Stimulated activated memory B cell treated with anti-CD40 and anti-IgM and Interleukin-4, amounts not matched to agents 10 μg/mL and 1 μg/mL and 100 μg/mL, for 72 hours (primary cell): ENCODE measurements around the gene OR3A2.
"Not testable (repeated sequence)": the region's sequence is repeated elsewhere in the genome, so short reads cannot be mapped to it uniquely, and the experiment has no call there.

Source experiments
- ATAC-seq: fragments of 150-1000 bp; cut with Tn5 transposase; 2 replicates; pipeline ENCODE4 v1.10.0; 2021
- H3K27ac Mint-ChIP-seq: one replicate; pipeline ENCODE4 v1.8.0; 2022; ENCODE audit warnings: mild to moderate bottlenecking, mixed read lengths
- H3K27me3 Mint-ChIP-seq: one replicate; pipeline ENCODE4 v1.8.0; 2022; ENCODE audit warnings: mixed read lengths
- H3K36me3 Mint-ChIP-seq: one replicate; pipeline ENCODE4 v1.8.0; 2022; ENCODE audit warnings: mixed read lengths
- H3K4me1 Mint-ChIP-seq: one replicate; pipeline ENCODE4 v1.8.0; 2022; ENCODE audit warnings: mixed read lengths
- H3K4me3 Mint-ChIP-seq: one replicate; pipeline ENCODE4 v1.8.0; 2022; ENCODE audit warnings: mild to moderate bottlenecking, moderate library complexity, mixed read lengths
- H3K9me3 Mint-ChIP-seq: one replicate; pipeline ENCODE4 v1.8.0; 2022; ENCODE audit warnings: mixed read lengths

The OR3A2 gene

DNA sequence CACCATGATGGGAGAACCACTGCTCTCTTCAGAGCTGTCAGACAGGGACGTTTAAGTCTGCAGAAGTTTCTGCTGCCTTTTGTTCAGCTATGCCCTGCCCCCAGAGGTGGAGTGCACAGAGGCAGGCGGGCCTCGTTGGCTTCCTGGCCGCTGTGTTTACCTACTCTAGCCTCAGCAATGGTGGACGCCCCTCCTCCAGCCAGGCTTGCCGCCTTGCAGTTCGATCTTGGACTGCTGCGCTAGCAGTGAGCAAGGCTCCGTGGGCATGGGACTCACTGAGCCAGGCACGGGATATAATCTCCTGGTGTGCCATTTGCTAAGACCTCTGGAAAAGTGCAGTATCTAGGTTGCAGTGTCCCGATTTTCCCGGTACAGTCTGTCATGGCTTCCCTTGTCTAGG, 43.3 kb downstream of the OR3A2 start:
- not testable (repeated sequence) for H3K9me3 Mint-ChIP-seq, H3K4me3 Mint-ChIP-seq, ATAC-seq, H3K27ac Mint-ChIP-seq
- Mint-ChIP-seq H3K27me3 (peaks cover 35% of the 10 kb centered on the region), H3K36me3 (peaks cover 12% of the 10 kb centered on the region), H3K4me1 (peaks cover 19% of the 10 kb centered on the region)

DNA sequence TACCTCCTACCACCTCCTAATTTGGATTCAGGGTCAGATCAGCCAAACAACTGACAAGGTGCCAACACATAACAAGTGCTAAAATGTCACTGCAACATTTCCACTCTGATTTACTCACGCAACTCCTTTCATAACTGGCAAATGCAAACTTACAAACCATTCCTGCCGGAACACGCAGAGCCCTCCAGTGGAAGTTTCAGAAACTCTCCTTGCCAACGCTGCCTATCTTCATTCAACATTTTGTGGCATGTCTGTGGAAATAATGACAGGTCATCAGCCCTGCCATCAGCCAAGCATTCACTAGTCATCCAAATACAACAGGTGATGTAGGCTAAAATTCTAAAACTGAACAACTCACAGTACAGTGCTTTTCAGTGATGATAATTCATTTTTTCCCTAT, 50.2 kb downstream of the OR3A2 start:
- H3K36me3 Mint-ChIP-seq: peaks cover 8% of the 10 kb centered on the region
- ATAC-seq: no peak
- H3K9me3 Mint-ChIP-seq: peaks cover 2% of the 10 kb centered on the region
- H3K27ac Mint-ChIP-seq: no peak overlapping the region
- H3K4me3 Mint-ChIP-seq: no peak overlapping the region
- H3K27me3 Mint-ChIP-seq: no peaks in the 10 kb centered on the region
- H3K4me1 Mint-ChIP-seq: peaks cover 19% of the 10 kb centered on the region

DNA sequence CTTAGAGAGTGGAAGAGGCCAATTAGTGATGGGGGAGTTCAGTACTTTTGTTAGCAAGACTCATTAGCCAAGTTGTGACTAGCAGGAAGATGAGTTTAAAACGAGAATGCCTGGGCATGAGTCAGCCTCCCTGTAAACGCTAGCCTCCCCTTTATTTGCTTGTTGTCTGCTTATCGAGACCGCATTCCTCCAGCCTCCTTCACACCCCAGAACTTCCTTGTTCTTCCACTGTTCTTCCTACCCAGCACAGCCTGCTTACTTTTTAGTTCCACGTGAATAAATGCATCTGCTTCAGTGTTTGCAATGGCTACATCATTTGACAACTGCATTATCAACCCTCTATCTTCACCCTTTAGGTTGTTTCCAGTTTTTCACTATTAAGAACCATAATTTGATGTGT, 67.8 kb downstream of the OR3A2 start:
- no peaks in the 10 kb centered on the region for H3K36me3 Mint-ChIP-seq
- H3K4me1 Mint-ChIP-seq: peaks cover 8% of the 10 kb centered on the region
- no peak for ATAC-seq
- H3K27ac Mint-ChIP-seq: no peak overlapping the region
- no peaks in the 10 kb centered on the region for H3K27me3 Mint-ChIP-seq
- no peak overlapping the region for H3K4me3 Mint-ChIP-seq
- no peaks in the 10 kb centered on the region for H3K9me3 Mint-ChIP-seq

DNA sequence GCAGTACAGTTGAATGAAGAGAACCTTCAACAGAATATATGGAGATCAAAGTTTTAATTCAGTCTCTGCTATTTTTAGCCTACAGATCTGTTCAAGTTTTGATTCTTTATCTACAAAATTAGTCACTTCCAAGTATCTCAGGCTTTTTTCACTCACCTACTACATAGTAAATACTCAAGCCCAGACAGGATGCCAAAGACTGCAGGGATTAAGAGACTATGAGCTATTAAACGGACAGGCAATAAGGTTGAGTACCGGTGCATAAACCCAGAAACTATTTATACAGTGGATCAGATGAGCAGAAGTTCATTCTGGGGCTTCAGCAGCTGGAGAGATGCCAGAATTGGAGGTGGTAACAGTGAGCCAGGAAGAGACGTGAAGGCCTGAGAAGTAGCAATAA, 69.3 kb downstream of the OR3A2 start:
- Mint-ChIP-seq H3K4me1 (peaks cover 8% of the 10 kb centered on the region), H3K27me3 (peaks cover 2% of the 10 kb centered on the region)
- ATAC-seq: no peak

DNA sequence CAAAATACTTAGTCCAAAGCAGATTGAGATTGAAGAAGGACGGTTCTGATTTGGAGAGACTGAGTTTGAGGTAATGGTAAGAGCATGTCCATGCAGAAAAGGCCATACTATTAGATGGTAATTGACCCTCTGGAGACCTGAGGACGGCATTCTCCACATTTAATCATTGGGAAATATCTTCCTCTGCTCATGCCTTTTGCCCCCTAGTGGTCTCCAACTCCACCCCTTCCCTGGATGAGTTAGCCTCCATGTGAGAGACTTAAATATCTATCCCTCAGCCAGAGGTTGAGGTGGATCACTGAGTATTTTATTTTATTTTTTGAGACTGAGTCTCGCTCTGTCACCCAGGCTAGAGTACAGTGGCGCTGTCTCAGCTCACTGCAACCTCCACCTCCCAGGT, 77.5 kb downstream of the OR3A2 start:
- no peak overlapping the region for H3K27ac Mint-ChIP-seq
- no peak overlapping the region for H3K4me3 Mint-ChIP-seq

More for the DNA sequence above, 69.3 kb downstream of the OR3A2 start:
- Mint-ChIP-seq H3K9me3 (no peaks in the 10 kb centered on the region), H3K4me3 (no peak overlapping the region), H3K27ac (no peak overlapping the region), H3K36me3 (no peaks in the 10 kb centered on the region)

DNA sequence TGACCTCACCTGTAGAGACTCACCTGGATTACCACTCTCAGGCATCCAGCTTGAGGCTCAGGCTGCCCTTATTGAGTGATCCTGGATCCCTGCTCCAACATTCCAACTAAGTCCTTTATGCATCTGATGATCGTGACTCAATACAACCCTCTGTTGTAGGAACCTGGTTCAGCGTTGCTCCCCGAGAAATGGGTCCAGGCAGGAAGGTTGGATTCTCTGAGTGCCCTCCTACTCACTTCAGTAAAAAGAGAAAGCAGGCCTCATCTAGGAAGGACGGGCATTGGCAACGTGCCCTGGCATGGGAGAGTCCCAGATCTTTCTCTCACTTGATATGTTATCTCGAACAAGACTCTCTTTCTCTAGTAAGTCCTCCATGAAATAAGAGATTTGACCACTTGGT, 87.8 kb downstream of the OR3A2 start, which contains the start of gene OR3A1:
TSS of gene OR3A1 (minus strand) at position 101 of the 400 bp plus-strand sequence. CDS start 5,778 bp downstream, outside the sequence.
- Mint-ChIP-seq H3K27me3 (no peaks in the 10 kb centered on the region), H3K36me3 (no peaks in the 10 kb centered on the region), H3K4me1 (no peaks in the 10 kb centered on the region), H3K9me3 (peaks cover 4% of the 10 kb centered on the region), H3K27ac (no peak within 1 kb of the TSS), H3K4me3 (no peak within 1 kb of the TSS)
- ATAC-seq: no peak

More for the DNA sequence above, 77.5 kb downstream of the OR3A2 start:
- H3K9me3 Mint-ChIP-seq: no peaks in the 10 kb centered on the region
- peaks cover 10% of the 10 kb centered on the region for H3K27me3 Mint-ChIP-seq
- no peak for ATAC-seq
- no peaks in the 10 kb centered on the region for H3K4me1 Mint-ChIP-seq
- H3K36me3 Mint-ChIP-seq: no peaks in the 10 kb centered on the region

DNA sequence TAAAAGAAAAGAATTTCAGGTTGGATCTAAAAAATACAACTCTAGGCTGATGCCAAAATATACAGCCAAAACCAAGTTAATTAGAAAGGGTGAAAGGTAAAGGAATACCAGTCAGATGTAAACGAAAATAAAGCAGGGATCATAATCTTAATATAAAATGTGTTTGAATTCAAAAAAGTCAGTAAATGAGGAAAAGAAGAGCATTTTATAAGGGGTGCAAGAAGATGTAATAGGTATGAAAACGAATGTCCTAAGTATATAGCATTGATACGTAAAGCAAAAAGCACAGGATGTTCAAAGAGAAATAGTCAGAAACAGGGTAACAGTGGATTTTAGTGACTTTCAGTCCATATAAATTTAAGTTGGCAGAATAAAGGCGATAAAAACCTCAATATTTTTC, 90.5 kb downstream of the OR3A2 start:
- no peak overlapping the region for H3K4me3 Mint-ChIP-seq
- H3K4me1 Mint-ChIP-seq: no peaks in the 10 kb centered on the region
- no peak for ATAC-seq
- H3K9me3 Mint-ChIP-seq: peaks cover 4% of the 10 kb centered on the region
- H3K27me3 Mint-ChIP-seq: peaks cover 15% of the 10 kb centered on the region
- no peak overlapping the region for H3K27ac Mint-ChIP-seq
- peaks cover 8% of the 10 kb centered on the region for H3K36me3 Mint-ChIP-seq

DNA sequence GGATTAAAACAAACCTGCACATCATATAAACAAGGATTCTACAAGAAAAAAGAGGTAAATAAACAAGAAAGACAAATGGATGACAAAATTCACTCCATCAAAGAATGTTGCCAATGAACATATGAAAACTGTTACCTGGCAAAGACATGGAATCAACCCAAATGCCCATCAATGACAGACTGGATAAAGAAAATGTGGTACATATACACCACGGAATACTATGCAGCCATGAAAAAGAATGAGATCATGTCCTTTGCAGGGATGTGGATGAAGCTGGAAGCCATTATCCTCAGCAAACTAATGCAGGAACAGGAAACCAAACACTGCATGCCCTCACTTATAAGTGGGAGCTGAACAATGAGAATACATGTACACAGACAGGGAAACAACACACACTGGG, 92.6 kb downstream of the OR3A2 start:
- H3K27ac Mint-ChIP-seq, ATAC-seq, H3K4me1 Mint-ChIP-seq: not testable (repeated sequence)

DNA sequence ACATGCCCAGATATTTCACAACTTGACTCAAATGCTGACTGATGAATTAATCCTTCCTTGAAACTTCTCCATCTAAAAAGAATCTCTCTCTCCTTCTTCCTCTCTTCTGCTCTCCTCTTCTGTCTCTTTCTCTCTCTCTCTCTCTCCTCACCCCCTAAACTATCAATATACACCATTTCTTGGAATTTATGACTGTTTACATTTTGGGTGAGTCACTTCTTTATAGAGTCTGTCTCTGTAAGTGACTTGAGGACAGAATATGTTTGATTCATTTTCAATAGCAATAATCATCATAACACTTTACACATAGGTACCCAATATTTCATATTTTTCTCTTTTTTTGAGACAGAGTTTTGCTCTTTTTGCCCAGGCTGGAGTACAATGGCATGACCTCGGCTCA, 103.2 kb downstream of the OR3A2 start:
- ATAC-seq: no peak
- Mint-ChIP-seq H3K4me3 (no peak overlapping the region), H3K9me3 (peaks cover 3% of the 10 kb centered on the region), H3K27me3 (peaks cover 11% of the 10 kb centered on the region), H3K4me1 (no peaks in the 10 kb centered on the region), H3K27ac (no peak overlapping the region), H3K36me3 (peaks cover 4% of the 10 kb centered on the region)

More for the DNA sequence above, 92.6 kb downstream of the OR3A2 start:
- H3K27me3 Mint-ChIP-seq: peaks cover 23% of the 10 kb centered on the region
- H3K9me3 Mint-ChIP-seq, H3K36me3 Mint-ChIP-seq, H3K4me3 Mint-ChIP-seq: not testable (repeated sequence)

DNA sequence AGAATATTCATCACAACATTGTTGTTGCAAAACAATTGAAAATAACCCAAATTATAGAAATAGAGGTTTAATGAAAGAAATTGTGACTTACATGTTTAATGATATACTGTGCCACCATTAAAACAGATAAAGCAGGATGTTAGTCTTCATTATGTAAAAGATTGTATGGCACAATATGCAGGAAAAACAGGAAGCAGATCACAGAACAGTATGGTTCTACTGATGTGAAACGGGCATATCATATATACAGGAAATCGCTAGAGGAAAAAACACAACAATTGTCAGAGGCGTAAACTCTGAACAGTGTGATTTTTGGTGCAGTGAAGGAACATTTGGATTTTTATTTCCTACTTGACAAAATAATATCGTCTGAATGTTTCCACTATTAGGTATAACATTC, 110.0 kb downstream of the OR3A2 start:
- ATAC-seq: no peak
- H3K9me3 Mint-ChIP-seq: peaks cover 10% of the 10 kb centered on the region

DNA sequence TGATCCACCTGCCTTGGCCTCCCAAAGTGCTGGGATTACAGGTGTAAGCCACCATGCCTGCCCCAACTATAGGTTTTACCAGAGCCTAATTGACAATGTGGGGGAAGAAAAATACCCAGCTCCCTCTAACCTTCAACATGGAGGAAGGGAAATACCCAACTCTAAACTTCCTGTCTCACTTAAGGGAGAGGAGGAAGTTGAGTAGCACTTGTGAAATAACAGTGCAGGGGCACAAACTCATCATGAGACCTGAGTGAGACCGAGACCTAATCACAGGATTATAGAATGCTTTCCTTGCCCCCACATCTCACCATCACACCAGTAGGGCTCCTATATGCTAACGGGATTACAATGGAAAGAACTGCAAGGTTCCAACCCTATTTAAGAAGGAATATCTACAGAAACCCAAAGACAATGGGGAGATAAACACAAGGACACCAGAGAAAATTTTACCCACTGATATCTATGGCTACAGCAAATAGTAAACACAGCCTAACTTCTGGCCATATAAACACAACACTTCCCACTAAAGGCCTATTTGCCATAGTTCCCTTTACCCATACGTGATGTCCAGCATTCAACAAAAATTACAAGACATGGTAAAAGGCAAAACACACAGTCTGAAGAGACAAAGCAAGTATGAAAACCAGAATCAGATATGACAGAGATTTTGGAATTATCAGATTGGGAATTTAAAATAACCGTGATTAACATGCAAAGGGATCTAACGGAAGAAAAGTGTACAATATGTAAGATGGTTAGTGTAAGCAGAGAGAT, 114.8 kb downstream of the OR3A2 start:
- H3K27ac Mint-ChIP-seq: no peak overlapping the region
- peaks cover 9% of the 10 kb centered on the region for H3K27me3 Mint-ChIP-seq
- peaks cover 14% of the 10 kb centered on the region for H3K9me3 Mint-ChIP-seq
- no peak for ATAC-seq
- H3K4me3 Mint-ChIP-seq: no peak overlapping the region
- H3K36me3 Mint-ChIP-seq: peaks cover 22% of the 10 kb centered on the region
- H3K4me1 Mint-ChIP-seq: no peaks in the 10 kb centered on the region

More for the DNA sequence above, 110.0 kb downstream of the OR3A2 start:
- Mint-ChIP-seq H3K27ac (no peak overlapping the region), H3K27me3 (peaks cover 9% of the 10 kb centered on the region), H3K4me3 (no peak overlapping the region), H3K36me3 (peaks cover 18% of the 10 kb centered on the region), H3K4me1 (no peaks in the 10 kb centered on the region)

DNA sequence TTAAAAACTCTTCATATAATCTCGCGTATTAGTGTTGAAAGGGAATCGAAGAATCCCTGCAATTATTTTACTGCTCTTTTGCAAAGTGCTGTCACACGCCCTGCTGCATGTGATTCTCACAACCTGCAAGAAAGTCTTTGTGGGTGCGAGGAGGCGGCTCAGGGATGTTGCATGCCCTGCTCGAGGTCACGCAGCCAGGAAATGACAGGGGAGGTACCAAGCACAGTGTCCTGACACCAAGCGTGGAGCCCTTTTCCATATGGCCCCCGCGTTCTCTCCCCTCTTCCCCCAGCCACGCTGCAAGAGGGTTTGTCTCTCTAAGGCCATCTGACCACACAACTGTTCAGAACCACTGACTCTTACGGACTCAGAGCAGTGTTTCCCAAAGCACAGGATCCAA, 125.5 kb downstream of the OR3A2 start:
- Mint-ChIP-seq H3K4me1 (peaks cover 7% of the 10 kb centered on the region), H3K27me3 (no peaks in the 10 kb centered on the region), H3K27ac (peak overlapping the region; percentile 4), H3K4me3 (no peak overlapping the region), H3K36me3 (no peaks in the 10 kb centered on the region), H3K9me3 (peaks cover 7% of the 10 kb centered on the region)
- ATAC-seq: no peak

DNA sequence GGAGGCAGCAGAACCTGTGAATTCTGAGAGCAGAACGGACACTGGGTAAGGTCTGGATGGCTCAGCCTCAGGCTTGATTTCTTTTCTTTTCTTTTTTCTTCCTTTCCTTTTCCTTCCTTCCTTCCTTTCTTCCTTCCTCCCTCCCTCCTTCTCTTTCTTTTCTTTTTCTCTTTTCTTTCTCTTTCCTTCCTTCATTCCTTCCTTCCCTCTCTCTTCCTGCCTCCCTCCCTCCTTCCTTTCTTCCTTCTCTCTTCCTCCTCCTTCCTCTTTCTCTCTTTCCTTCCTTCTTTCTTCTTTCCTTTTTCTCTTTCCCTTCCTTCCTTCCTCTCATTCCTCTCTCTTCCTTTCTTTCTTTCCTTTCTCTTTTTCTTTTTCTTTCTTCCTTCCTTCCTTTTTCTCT, 125.9 kb downstream of the OR3A2 start:
- Mint-ChIP-seq H3K4me1 (peaks cover 7% of the 10 kb centered on the region), H3K4me3 (no peak overlapping the region), H3K27ac (peak overlapping the region; percentile 4), H3K27me3 (no peaks in the 10 kb centered on the region), H3K36me3 (no peaks in the 10 kb centered on the region), H3K9me3 (peaks cover 7% of the 10 kb centered on the region)
- ATAC-seq: no peak

DNA sequence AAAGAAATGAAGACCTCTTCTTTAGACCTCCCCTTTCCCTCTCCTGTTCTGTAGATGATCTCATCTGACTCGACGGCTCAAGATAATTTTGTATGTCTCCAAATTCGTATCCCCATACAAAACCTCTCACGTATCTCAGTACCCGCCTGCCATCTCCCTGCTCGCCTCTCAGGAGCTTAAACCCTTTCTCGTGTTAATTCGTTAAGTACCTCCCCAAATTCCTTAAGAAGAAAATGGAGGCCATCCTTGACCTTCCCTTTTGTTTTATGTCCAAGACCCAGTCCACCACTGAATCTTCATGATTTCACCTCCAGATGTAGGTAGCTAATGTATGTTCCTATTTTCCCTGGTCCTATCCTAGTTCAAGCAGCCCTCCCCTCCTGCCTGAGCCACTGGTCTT, 129.5 kb downstream of the OR3A2 start:
- Mint-ChIP-seq H3K27ac (no peak overlapping the region), H3K9me3 (peaks cover 7% of the 10 kb centered on the region), H3K4me3 (no peak overlapping the region), H3K36me3 (no peaks in the 10 kb centered on the region), H3K4me1 (peaks cover 7% of the 10 kb centered on the region), H3K27me3 (no peaks in the 10 kb centered on the region)
- no peak for ATAC-seq

DNA sequence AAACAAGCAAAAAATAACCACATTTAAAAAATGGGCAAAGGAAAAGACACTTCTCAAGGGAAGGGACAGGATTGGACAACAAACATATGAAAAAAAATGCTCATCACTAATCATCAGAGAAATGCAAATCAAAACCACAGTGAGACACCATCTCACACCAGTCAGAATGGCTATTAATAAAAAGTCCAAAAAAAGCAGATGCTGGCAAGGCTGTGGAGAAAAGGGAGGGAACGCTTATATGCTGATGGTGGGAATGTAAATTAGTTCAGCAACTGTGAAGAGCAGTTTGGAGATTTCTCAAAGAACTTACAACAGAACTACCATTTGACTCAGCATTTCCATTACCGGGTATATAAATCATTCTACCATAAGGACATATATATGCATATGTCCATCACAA, 137.1 kb downstream of the OR3A2 start:
- H3K36me3 Mint-ChIP-seq, H3K4me1 Mint-ChIP-seq: not testable (repeated sequence)

DNA sequence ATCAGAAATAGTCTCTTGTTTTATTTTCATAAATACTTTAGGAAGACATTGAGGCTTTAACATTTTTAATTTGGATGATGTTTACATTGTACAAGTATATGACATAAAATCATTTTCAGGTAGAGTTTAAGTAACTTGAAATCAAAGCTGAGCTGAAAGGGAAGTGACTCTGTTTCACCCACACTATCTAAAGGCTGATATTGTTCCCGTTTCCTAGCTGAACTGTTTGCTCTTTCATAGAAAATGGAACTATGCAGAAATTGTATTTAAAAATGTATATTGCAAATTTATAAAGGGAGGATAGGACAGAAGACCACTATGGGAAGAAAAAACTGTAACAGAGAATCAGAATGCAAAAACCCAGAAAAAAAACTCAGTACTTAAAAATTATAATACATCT, 141.3 kb downstream of the OR3A2 start:
- H3K9me3 Mint-ChIP-seq, H3K4me1 Mint-ChIP-seq, H3K27ac Mint-ChIP-seq, H3K27me3 Mint-ChIP-seq, H3K4me3 Mint-ChIP-seq, H3K36me3 Mint-ChIP-seq, ATAC-seq: not testable (repeated sequence)

More for the DNA sequence above, 137.1 kb downstream of the OR3A2 start:
- not testable (repeated sequence) for H3K4me3 Mint-ChIP-seq, H3K27me3 Mint-ChIP-seq, H3K9me3 Mint-ChIP-seq, H3K27ac Mint-ChIP-seq, ATAC-seq
